Ishikawa (cell line): ENCODE results near the gene GMFB.

Experiments
- CEBPB ChIP-seq: IDR thresholded peaks from 2 replicates; pipeline ENCODE4 v1.6.1; 2012
- CREB1 ChIP-seq: IDR thresholded peaks from 2 replicates; pipeline ENCODE4 v1.6.1; 2012; ENCODE audit warnings: low read depth
- EGR1 ChIP-seq: IDR thresholded peaks from 2 replicates; pipeline ENCODE4 v1.6.1; 2012
- EP300 ChIP-seq: IDR thresholded peaks from 2 replicates; pipeline ENCODE4 v1.6.1; 2012; ENCODE audit warnings: borderline replicate concordance
- FOXM1 ChIP-seq: IDR thresholded peaks from 2 replicates; pipeline ENCODE4 v1.6.1; 2012; ENCODE audit warnings: low read depth, borderline replicate concordance
- MAX ChIP-seq: IDR thresholded peaks from 2 replicates; pipeline ENCODE4 v1.6.1; 2012
- NFIC ChIP-seq: IDR thresholded peaks from 2 replicates; pipeline ENCODE4 v1.6.1; 2012
- RAD21 ChIP-seq: IDR thresholded peaks from 2 replicates; pipeline ENCODE4 v1.6.1; 2012; ENCODE audit warnings: low read depth
- REST ChIP-seq: IDR thresholded peaks from 2 replicates; pipeline ENCODE4 v1.6.1; 2012; ENCODE audit warnings: low read depth, mild to moderate bottlenecking
- TAF1 ChIP-seq: IDR thresholded peaks from 2 replicates; pipeline ENCODE4 v1.6.1; 2012; ENCODE audit warnings: low read depth, mild to moderate bottlenecking
- TCF12 ChIP-seq: IDR thresholded peaks from 2 replicates; pipeline ENCODE4 v1.6.1; 2012; ENCODE audit warnings: low read depth
- TEAD4 ChIP-seq: IDR thresholded peaks from 2 replicates; pipeline ENCODE4 v1.6.1; 2012
- USF1 ChIP-seq: IDR thresholded peaks from 2 replicates; pipeline ENCODE4 v1.6.1; 2012
- YY1 ChIP-seq: IDR thresholded peaks from 2 replicates; pipeline ENCODE4 v1.6.1; 2012; ENCODE audit warnings: low read depth
- ZBTB7A ChIP-seq: IDR thresholded peaks from 2 replicates; pipeline ENCODE4 v1.6.1; 2012; ENCODE audit warnings: low read depth

Gene GMFB

GRCh38 chr14:54453252-54453651 is 35.5 kb downstream of the GMFB start:
- TF ChIP-seq EGR1, result no peak
- TF ChIP-seq ZBTB7A, result no peak
- TF ChIP-seq RAD21, result no peak
- TF ChIP-seq TEAD4, result no peak
- TF ChIP-seq YY1, result no peak
- no peak for TF ChIP-seq FOXM1
- no peak for TF ChIP-seq CEBPB
- TF ChIP-seq NFIC, result no peak
- TF ChIP-seq REST, result no peak
- no peak for TF ChIP-seq TAF1
- TF ChIP-seq CREB1, result no peak
- no peak for TF ChIP-seq TCF12
- TF ChIP-seq EP300, result no peak
- TF ChIP-seq MAX, result no peak
- no peak for TF ChIP-seq USF1

GRCh38 chr14:54451961-54452360 is 36.8 kb downstream of the GMFB start:
- TF ChIP-seq EGR1, result no peak
- no peak for TF ChIP-seq CEBPB
- TF ChIP-seq MAX, result no peak
- TF ChIP-seq REST, result no peak
- no peak for TF ChIP-seq FOXM1
- no peak for TF ChIP-seq NFIC
- no peak for TF ChIP-seq RAD21
- TF ChIP-seq ZBTB7A, result no peak
- TF ChIP-seq TCF12, result no peak
- TF ChIP-seq USF1, result no peak
- TF ChIP-seq TAF1, result no peak
- no peak for TF ChIP-seq CREB1
- no peak for TF ChIP-seq YY1

DNA sequence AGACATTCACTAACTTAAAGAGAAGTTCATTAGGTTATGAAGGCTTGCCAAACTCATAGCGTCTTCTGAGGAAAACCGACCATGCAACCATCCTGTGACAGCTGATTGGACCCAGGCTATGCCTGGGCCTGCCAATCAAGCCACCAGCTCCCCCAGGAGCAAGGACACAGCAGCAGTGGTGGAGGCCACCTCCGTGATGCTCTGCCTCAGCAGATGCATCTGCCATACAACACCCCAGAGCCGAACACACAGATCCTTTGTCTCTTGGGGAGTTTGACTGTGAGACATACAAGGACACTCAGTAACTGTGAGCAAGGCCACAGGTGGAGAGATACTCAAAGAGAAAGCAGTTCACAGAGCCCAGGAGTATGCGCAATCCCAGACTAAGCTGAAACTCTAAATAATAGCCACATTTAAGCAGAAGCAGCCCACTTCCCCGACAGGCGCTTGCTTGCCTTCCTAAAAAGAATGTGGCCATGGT is 37.6 kb downstream of the GMFB start:
- TF ChIP-seq MAX (no peak), FOXM1 (no peak), REST (no peak), TAF1 (no peak), YY1 (no peak), RAD21 (no peak), EP300 (no peak), EGR1 (no peak), ZBTB7A (no peak), CREB1 (no peak), TCF12 (no peak), USF1 (no peak), CEBPB (no peak), NFIC (no peak), TEAD4 (no peak)

DNA sequence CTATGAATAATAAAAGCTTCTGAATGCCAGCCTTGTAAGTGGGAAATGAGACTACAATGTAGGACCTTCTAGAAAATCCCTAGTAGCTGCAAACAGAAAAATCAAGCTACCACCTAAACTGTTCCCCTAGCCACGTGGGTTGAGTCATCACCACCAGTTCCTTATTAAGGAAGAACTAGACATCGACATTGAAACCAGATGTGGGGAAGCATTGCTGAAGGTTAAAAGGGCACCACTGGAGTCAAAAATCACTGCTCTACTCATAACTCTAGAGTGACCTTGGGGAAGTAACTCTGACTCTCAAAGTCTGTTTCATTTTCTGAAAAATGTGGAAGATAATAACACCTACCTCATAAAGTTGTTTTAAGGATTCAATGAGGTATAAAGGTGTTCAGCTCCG is 38.2 kb downstream of the GMFB start:
- TF ChIP-seq TAF1 (no peak), MAX (no peak), CREB1 (no peak), TCF12 (no peak), NFIC (no peak), YY1 (no peak), USF1 (no peak), REST (no peak), FOXM1 (no peak), ZBTB7A (no peak), EP300 (no peak), TEAD4 (no peak), CEBPB (no peak), EGR1 (no peak)
